K562 (cell line): Measurements from ENCODE around the gene GGA3. TPM values are rescaled to one million over a fixed set of nuclear protein-coding genes. Genes with fewer than 3 reads are reported as not detected.

Experiments used
- CAMTA2 ChIP-seq: fragments of 250-450 bp; sonication (Bioruptor Pico); conservative IDR thresholded peaks from 2 replicates; pipeline ENCODE4 v1.5.1; 2022
- HNRNPUL1 ChIP-seq: fragments of 200-400 bp; formaldehyde crosslinking; IDR thresholded peaks from 2 replicates; pipeline ENCODE4 v1.6.1; 2017; ENCODE audit warnings: low read length
- IRF9 ChIP-seq: fragments of 450-650 bp; IDR thresholded peaks from 2 replicates; pipeline ENCODE4 v1.6.1; 2016; ENCODE audit warnings: missing biosample characterization, missing genetic modification characterization
- NR2C2 ChIP-seq, 2 experiments: fragments of 200-800 bp in 1 of 2; sonication (Bioruptor generic) in 1 of 2; sonication (generic) in 1 of 2; formaldehyde crosslinking in 1 of 2; IDR thresholded peaks; 2 replicates each; pipeline versions ENCODE4 v1.6.1 to v1.8.0; 2016 to 2022; ENCODE audit warnings: mild to moderate bottlenecking in 1 of 2, missing compliant biosample characterization in 1 of 2, missing genetic modification characterization in 1 of 2, missing genetic modification reagents in 1 of 2
- NR4A1 ChIP-seq, 2 experiments: fragments of 250-450 bp in 1 of 2; fragments of 450-650 bp in 1 of 2; sonication (Bioruptor Pico) in 1 of 2; IDR thresholded peaks; 2 replicates each; pipeline versions ENCODE4 v1.4.0 to v1.6.1; 2016 to 2020; ENCODE audit warnings: mild to moderate bottlenecking in 2 of 2, missing compliant biosample characterization in 1 of 2, missing genetic modification characterization in 1 of 2, moderate library complexity in 1 of 2
- SIRT6 ChIP-seq: IDR thresholded peaks from one replicate; pipeline ENCODE4 v1.6.1; 2012; ENCODE audit warnings: low read depth, mild to moderate bottlenecking, control low read depth, inconsistent platforms, low read length, moderate library complexity
- SMAD2 ChIP-seq: fragments of 150-350 bp; IDR thresholded peaks from 2 replicates; pipeline ENCODE4 v1.6.1; 2014; ENCODE audit warnings: low read depth, mild to moderate bottlenecking, low read length
- SOX6 ChIP-seq: fragments of 450-650 bp; IDR thresholded peaks from 2 replicates; pipeline ENCODE4 v1.6.1; 2014; ENCODE audit warnings: mild to moderate bottlenecking
- SPI1 ChIP-seq: IDR thresholded peaks from 2 replicates; pipeline ENCODE4 v1.6.1; 2011; ENCODE audit warnings: low read depth, low read length, control low read depth, borderline replicate concordance
- TCF7 ChIP-seq: sonication (generic); IDR thresholded peaks from 2 replicates; pipeline ENCODE4 v1.6.1; 2016; ENCODE audit warnings: antibody characterized with exemption, borderline replicate concordance
- TSHZ1 ChIP-seq: fragments of 250-450 bp; sonication (Bioruptor Pico); IDR thresholded peaks from 2 replicates; pipeline ENCODE4 v1.4.0; 2020; ENCODE audit warnings: mild to moderate bottlenecking, moderate library complexity
- XRCC3 ChIP-seq: fragments of 450-650 bp; IDR thresholded peaks from 2 replicates; pipeline ENCODE4 v1.6.1; 2017; ENCODE audit warnings: mild to moderate bottlenecking, moderate library complexity
- ZBTB11 ChIP-seq, 3 experiments: fragments of 200-800 bp in 1 of 3; fragments of 250-450 bp in 1 of 3; fragments of 450-650 bp in 1 of 3; sonication (Bioruptor Pico) in 1 of 3; sonication (Bioruptor generic) in 1 of 3; formaldehyde crosslinking in 1 of 3; IDR thresholded peaks; 2 replicates each; pipeline versions ENCODE4 v1.6.1 to v1.8.0; 2016 to 2022; ENCODE audit warnings: mild to moderate bottlenecking in 2 of 3, missing genetic modification characterization in 2 of 3, missing compliant biosample characterization in 1 of 3, moderate library complexity in 1 of 3
- ZNF79 ChIP-seq: fragments of 250-450 bp; sonication (Bioruptor Pico); IDR thresholded peaks from 2 replicates; pipeline ENCODE4 v1.4.0; 2020; ENCODE audit warnings: low read depth, mild to moderate bottlenecking, moderate library complexity
- polyA plus RNA-seq, 8 experiments: library from polyadenylated mRNA; depleted of rRNA in 4 of 8; stranded (reverse) in 5 of 8; unstranded in 3 of 8; fragments of >200 nt; fragmentation: Nextera tagmentation in 2 of 8; fragmentation: Illumina TruSeq in 1 of 8; extraction: Ambion mirVana in 2 of 8; extraction: Trizol in 1 of 8; gene quantifications; 2 replicates each; pipeline versions ENCODE4 v1.2.1 to v1.2.3, GENCODE V29; 2011 to 2014; ENCODE audit warnings: inconsistent platforms in 1 of 8, missing spikeins in 1 of 8
- total RNA-seq, 7 experiments: library from RNA; depleted of rRNA in 6 of 7; stranded (reverse); fragments of >200 nt in 6 of 7; fragmentation: Illumina TruSeq in 2 of 7; extraction: Trizol in 2 of 7; gene quantifications; 2 replicates each; pipeline versions ENCODE4 v1.2.1 to v1.2.3, GENCODE V29; 2011 to 2021; ENCODE audit warnings: low replicate concordance in 1 of 7
- TF ChIP-seq, protein P1 (sequence below): fragments of 450-650 bp; IDR thresholded peaks from 2 replicates; pipeline ENCODE4 v1.7.0; 2016; ENCODE audit warnings: borderline replicate concordance

Gene GGA3
- total and polyA plus RNA-seq, 9 of the 15 experiments (the other 6 are each of a cell fraction or from before 2014, with no cell fraction given) = 5.7 to 64.9 (median 25.4) TPM

DNA sequence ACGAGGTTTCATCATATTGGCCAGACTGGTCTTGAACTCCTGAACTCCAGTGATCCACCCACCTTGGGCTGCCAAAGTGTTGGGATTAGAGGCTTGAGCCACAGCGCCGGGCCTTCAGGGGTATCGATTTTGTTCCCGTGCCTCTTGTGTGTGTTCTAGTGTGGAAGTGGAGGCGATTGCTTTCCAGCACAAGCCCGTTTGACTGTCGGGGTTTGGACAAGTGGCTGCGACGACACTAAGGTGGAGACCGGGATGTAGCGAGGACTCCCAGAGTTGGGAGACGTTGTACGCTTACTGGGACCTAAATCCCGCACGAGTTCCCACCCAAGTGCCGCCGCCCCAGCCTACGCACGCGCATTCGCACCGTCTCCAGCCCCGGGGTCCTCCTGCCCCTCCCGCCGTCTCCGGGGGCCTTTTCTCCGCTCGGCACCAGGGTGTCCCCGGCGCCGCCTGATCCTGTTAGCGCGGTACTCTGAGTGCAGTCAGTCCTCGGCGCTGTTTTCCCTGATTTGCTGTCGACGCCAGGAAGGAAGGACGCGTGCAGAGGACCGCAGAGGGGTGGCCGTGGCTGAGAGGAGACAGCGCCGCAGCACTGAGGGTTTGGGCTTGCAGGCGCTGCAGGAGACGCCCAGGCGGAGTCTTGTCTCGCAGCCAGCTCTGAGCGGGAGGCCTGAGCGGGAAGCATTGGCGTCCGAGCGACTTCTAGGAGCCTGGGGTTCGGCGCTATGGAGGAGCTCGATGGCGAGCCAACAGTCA, 56.2 kb downstream of the GGA3 start, which contains the start of gene NUP85 (continued):
- no peak for TF ChIP-seq NR4A1 (CRISPR knock-in tag; IDR thresholded peaks at IDR 0.05)
- 0 out of 2 replicates have a peak, but pooled peaks have one; percentile 29 for TF ChIP-seq NR4A1 (tag; IDR thresholded peaks at IDR 0.05)
- no peak for TF ChIP-seq TCF7
- TF ChIP-seq XRCC3 = no peak
- no peak for TF ChIP-seq ZNF79 (CRISPR knock-in tag)
- TF ChIP-seq NR2C2 (CRISPR knock-in tag; IDR thresholded peaks at IDR 0.05) = 0 out of 2 replicates have a peak, but pooled peaks have one; percentile 61
- peak; percentile 81 for TF ChIP-seq NR2C2 (tag; IDR thresholded peaks at IDR 0.05)
- TF ChIP-seq ZBTB11 (CRISPR knock-in tag; IDR thresholded peaks at IDR 0.05) = 0 out of 6 replicates have a peak, but pooled peaks of 1 of the 3 experiments have one; percentile 45
- no peak for TF ChIP-seq HNRNPUL1
- TF ChIP-seq IRF9 (tag) = no peak
- TF ChIP-seq SOX6 = peak; percentile 38; the same call in 1 of the 2 replicates
- no peak for TF ChIP-seq SIRT6
- TF ChIP-seq, protein P1, sequence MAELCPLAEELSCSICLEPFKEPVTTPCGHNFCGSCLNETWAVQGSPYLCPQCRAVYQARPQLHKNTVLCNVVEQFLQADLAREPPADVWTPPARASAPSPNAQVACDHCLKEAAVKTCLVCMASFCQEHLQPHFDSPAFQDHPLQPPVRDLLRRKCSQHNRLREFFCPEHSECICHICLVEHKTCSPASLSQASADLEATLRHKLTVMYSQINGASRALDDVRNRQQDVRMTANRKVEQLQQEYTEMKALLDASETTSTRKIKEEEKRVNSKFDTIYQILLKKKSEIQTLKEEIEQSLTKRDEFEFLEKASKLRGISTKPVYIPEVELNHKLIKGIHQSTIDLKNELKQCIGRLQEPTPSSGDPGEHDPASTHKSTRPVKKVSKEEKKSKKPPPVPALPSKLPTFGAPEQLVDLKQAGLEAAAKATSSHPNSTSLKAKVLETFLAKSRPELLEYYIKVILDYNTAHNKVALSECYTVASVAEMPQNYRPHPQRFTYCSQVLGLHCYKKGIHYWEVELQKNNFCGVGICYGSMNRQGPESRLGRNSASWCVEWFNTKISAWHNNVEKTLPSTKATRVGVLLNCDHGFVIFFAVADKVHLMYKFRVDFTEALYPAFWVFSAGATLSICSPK = no peak
- no peak for TF ChIP-seq TSHZ1 (CRISPR knock-in tag)
- TF ChIP-seq SPI1 = no peak
- no peak for TF ChIP-seq CAMTA2 (CRISPR knock-in tag)
- no peak for TF ChIP-seq SMAD2
